A549 (cell line): ENCODE data around the gene GNAT3. TPM values are rescaled to one million over a fixed set of nuclear protein-coding genes. Genes with fewer than 3 reads are reported as not detected.

Experiments
- ATAC-seq, 2 experiments: fragments of 200-7000 bp in 1 of 2; fragments of >200 bp in 1 of 2; cut with Nextera tagmentation in 1 of 2; cut with Tn5 transposase in 1 of 2; 3 replicates each; pipeline versions ENCODE4 v1.8.0 to v1.9.1; 2018 to 2020; ENCODE audit warnings: mild to moderate bottlenecking in 1 of 2, moderate library complexity in 1 of 2
- CTCF ChIA-PET: fragments of 300-600 bp; sonication (Branson Sonifier 250); formaldehyde crosslinking; extraction: SDS; loops from one replicate; lab custom pipeline; 2021; ENCODE audit warnings: antibody characterized with exemption, inconsistent platforms; lab: Yijun Ruan, JAX
- POLR2A ChIA-PET: fragments of 350-600 bp; formaldehyde crosslinking; extraction: SDS; loops from one replicate; lab custom pipeline; 2021; ENCODE audit warnings: antibody characterized with exemption, inconsistent platforms; lab: Yijun Ruan, JAX
- DNase-seq, 2 experiments: peaks; one replicate each; pipeline versions ENCODE4 v3.0.0 to v3.0.0-alpha.2; 2011 to 2016; ENCODE audit warnings: low read depth in 1 of 2, low spot score in 1 of 2
- FAIRE-seq: peaks from 2 replicates; lab custom pipeline; 2011; peaks lifted over from hg19 to GRCh38; lab: Jason Lieb, UNC
- H3K27ac ChIP-seq, 2 experiments: fragments of >200 bp; sonication (Bioruptor Twin); formaldehyde crosslinking; 3 replicates each; pipeline ENCODE4 v1.5.1; 2016 to 2017
- H3K4me1 ChIP-seq: fragments of >200 bp; sonication (Bioruptor Twin); formaldehyde crosslinking; 3 replicates; pipeline ENCODE4 v1.6.1; 2016
- H3K4me2 ChIP-seq: fragments of >200 bp; sonication (Bioruptor Twin); formaldehyde crosslinking; 3 replicates; pipeline ENCODE4 v1.6.1; 2016
- H3K4me3 ChIP-seq: fragments of >200 bp; sonication (Bioruptor Twin); formaldehyde crosslinking; 3 replicates; pipeline ENCODE4 v1.5.1; 2016
- H3K9me3 ChIP-seq: fragments of >200 bp; sonication (Bioruptor Twin); formaldehyde crosslinking; 3 replicates; pipeline ENCODE4 v1.6.1; 2016
- BHLHE40 ChIP-seq: IDR thresholded peaks from 2 replicates; pipeline ENCODE4 v1.6.1; 2012; ENCODE audit warnings: low read depth, low read length, inconsistent platforms
- CBX8 ChIP-seq: fragments of 200-600 bp; sonication (generic); IDR thresholded peaks from 2 replicates; pipeline ENCODE4 v1.6.1; 2016
- CHD2 ChIP-seq: fragments of 150-350 bp; IDR thresholded peaks from 2 replicates; pipeline ENCODE4 v1.6.1; 2014; ENCODE audit warnings: low read length; ENCODE audit not compliant: partially characterized antibody
- FOSL2 ChIP-seq, 2 experiments: fragments of 450-650 bp in 1 of 2; fragments of >200 bp in 1 of 2; sonication (Bioruptor Twin) in 1 of 2; formaldehyde crosslinking; IDR thresholded peaks; 2 replicates each; pipeline versions ENCODE4 v1.5.0 to v1.6.1; 2016 to 2020; ENCODE audit warnings: mild to moderate bottlenecking in 1 of 2, moderate library complexity in 1 of 2
- FOXS1 ChIP-seq: fragments of 250-450 bp; sonication (Bioruptor Pico); IDR thresholded peaks from 2 replicates; pipeline ENCODE4 v1.5.0; 2020; ENCODE audit warnings: mild to moderate bottlenecking, moderate library complexity
- GATA3 ChIP-seq: IDR thresholded peaks from 2 replicates; pipeline ENCODE4 v1.6.1; 2012; ENCODE audit warnings: borderline replicate concordance
- HOXA7 ChIP-seq: fragments of 250-450 bp; sonication (Bioruptor Pico); IDR thresholded peaks from 2 replicates; pipeline ENCODE4 v1.5.0; 2020; ENCODE audit warnings: mild to moderate bottlenecking, moderate library complexity
- HOXB5 ChIP-seq: fragments of 250-450 bp; sonication (Bioruptor Pico); IDR thresholded peaks from 2 replicates; pipeline ENCODE4 v1.5.0; 2020; ENCODE audit warnings: mild to moderate bottlenecking, moderate library complexity
- JUN ChIP-seq, 2 experiments: fragments of >200 bp; sonication (Bioruptor Twin); formaldehyde crosslinking; IDR thresholded peaks; 2 replicates in 1 of 2; 3 replicates in 1 of 2; pipeline ENCODE4 v1.6.1; 2016 to 2017
- KDM1A ChIP-seq: fragments of 200-600 bp; sonication (generic); IDR thresholded peaks from 2 replicates; pipeline ENCODE4 v1.6.1; 2016; ENCODE audit warnings: low read depth, mild to moderate bottlenecking
- MAZ ChIP-seq: fragments of 150-350 bp; IDR thresholded peaks from 2 replicates; pipeline ENCODE4 v1.6.1; 2014; ENCODE audit warnings: antibody characterized with exemption, low read depth, low read length, borderline replicate concordance
- NFE2L2 ChIP-seq: fragments of 150-350 bp; conservative IDR thresholded peaks from 2 replicates; pipeline ENCODE4 v1.6.1; 2014; ENCODE audit warnings: low read length
- NPAS2 ChIP-seq: fragments of 250-450 bp; sonication (Bioruptor Pico); IDR thresholded peaks from 2 replicates; pipeline ENCODE4 v1.8.0; 2022; ENCODE audit warnings: mild to moderate bottlenecking, moderate library complexity, borderline replicate concordance
- POLR2AphosphoS2 ChIP-seq: conservative IDR thresholded peaks from 2 replicates; pipeline ENCODE4 v1.6.1; 2012; ENCODE audit warnings: low read length, improper control_type of control experiment, inconsistent platforms
- RCOR1 ChIP-seq: fragments of 150-350 bp; IDR thresholded peaks from 2 replicates; pipeline ENCODE4 v1.6.1; 2014; ENCODE audit warnings: antibody characterized with exemption, low read length, low read depth
- RFX5 ChIP-seq: fragments of 450-650 bp; IDR thresholded peaks from 2 replicates; pipeline ENCODE4 v1.7.1; 2014; ENCODE audit warnings: antibody characterized with exemption, mild to moderate bottlenecking, moderate library complexity
- RNF2 ChIP-seq: fragments of 200-600 bp; sonication (generic); IDR thresholded peaks from 2 replicates; pipeline ENCODE4 v1.6.1; 2016; ENCODE audit warnings: low read depth, mild to moderate bottlenecking, antibody characterized with exemption, moderate library complexity, borderline replicate concordance
- SREBF2 ChIP-seq: fragments of 450-650 bp; IDR thresholded peaks from 2 replicates; pipeline ENCODE4 v1.6.1; 2014; ENCODE audit warnings: mild to moderate bottlenecking, moderate library complexity
- TP53 ChIP-seq: fragments of 250-450 bp; sonication (Bioruptor Pico); IDR thresholded peaks from 2 replicates; pipeline ENCODE4 v1.5.0; 2021; ENCODE audit warnings: mild to moderate bottlenecking, moderate library complexity
- ZSCAN20 ChIP-seq: fragments of 250-450 bp; sonication (Bioruptor Pico); IDR thresholded peaks from 2 replicates; pipeline ENCODE4 v1.8.0; 2022; ENCODE audit warnings: mild to moderate bottlenecking, moderate library complexity
- WGBS: methylation state at CpG from one replicate; pipeline ENCODE4 v1.1.6; 2017; ENCODE audit errors: missing lambda C conversion rate; 5-methylcytosine and 5-hydroxymethylcytosine counted together
- polyA plus RNA-seq, 4 experiments: library from polyadenylated mRNA; depleted of rRNA in 3 of 4; stranded (reverse); fragments of >200 nt; fragmentation: RNase III in 1 of 4; extraction: RNeasy Plus Mini Kit Qiagen cat#74134 plus additional on column Dnase treatment in 1 of 4; gene quantifications; 2 replicates in 3 of 4; 3 replicates in 1 of 4; pipeline ENCODE4 v1.2.3, GENCODE V29; 2011 to 2017
- TF ChIP-seq, protein P1 (sequence below): IDR thresholded peaks from 2 replicates; pipeline ENCODE4 v1.6.1; 2012; ENCODE audit warnings: low read depth, borderline replicate concordance
- TF ChIP-seq, protein P2 (sequence below): fragments of >200 bp; sonication (Bioruptor Twin); formaldehyde crosslinking; IDR thresholded peaks from 2 replicates; pipeline ENCODE4 v1.6.1; 2016
- TF ChIP-seq, protein P3 (sequence below): IDR thresholded peaks from 2 replicates; pipeline ENCODE4 v1.6.1; 2012
- TF ChIP-seq, protein P4 (sequence below): fragments of 150-350 bp; IDR thresholded peaks from 2 replicates; pipeline ENCODE4 v1.6.1; 2014; ENCODE audit warnings: low read depth, mild to moderate bottlenecking, low read length

Gene GNAT3
- polyA plus RNA-seq, 2 of the 4 experiments (the other 2 are of a cell fraction) = not detected

DNA sequence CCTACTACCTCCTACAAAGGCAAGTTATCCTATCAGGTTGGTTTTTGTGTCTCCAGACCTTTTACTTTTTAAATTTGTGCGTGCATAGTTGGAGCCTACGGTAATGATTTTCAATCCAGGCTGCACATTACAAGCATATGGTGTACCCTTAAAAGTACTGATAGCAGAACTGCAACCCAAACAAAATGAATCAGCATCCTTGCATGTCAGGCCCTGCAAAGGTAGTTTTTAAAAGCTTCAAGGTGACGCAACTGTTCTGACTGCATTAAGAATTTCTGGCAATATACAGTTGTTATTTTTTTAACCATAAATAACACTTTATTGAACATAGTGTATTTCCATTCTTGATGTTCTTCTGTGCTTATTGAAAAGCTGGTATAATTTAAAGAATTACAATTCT, 28.9 kb downstream of the GNAT3 start:
- WGBS = 90% methylated on average over 3 of the region's 3 CpGs
- Histone ChIP-seq H3K4me2 (no peak overlapping the region), H3K4me3 (no peak overlapping the region), H3K4me1 (peaks cover 15% of the 10 kb centered on the region; the same call in 2 of the 3 replicates), H3K9me3 (no peaks in the 10 kb centered on the region), H3K27ac (no peak overlapping the region)
- ATAC-seq (no peak), FAIRE-seq (no peak), DNase-seq (no peak)
- no peak for TF ChIP-seq NPAS2
- POLR2A ChIA-PET = interaction anchor here (0.6 kb wide), 1 partner anchor 35 kb away, joined by 3 read pairs; no protein-coding TSS in a partner anchor
- CTCF ChIA-PET = no interaction called here

DNA sequence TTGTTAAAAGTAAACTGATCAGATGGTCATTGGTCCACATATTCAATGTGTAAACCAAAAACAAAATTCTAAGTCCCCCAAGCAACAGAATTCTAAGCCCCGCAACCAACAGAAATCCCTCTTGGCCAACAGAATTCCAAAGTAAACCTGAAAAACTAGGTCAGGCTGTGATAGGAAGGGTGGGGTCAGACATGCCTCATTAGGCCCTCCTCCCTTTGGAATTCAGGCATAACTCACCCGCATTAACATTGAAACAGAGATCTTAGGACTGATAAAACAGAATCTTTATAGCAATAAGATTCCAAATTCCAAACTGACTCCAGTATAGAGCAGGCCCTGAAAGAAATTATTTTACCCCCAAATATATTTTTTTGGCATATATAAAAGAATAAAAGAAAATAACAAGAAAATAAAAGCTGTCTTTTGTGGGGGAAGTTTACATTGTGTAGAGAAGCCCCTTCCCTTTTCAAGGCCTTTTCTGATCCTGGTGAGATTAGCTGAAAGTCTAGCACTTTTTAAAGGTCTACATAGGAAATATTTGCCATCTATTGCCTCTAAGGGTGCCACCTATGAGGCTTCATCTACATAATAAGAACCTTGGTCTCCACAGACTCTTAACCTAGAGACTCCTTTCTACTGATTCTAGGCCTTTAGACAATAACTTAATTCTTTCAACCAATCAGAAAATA, 30.5 kb downstream of the GNAT3 start:
- Histone ChIP-seq H3K4me2 (no peak overlapping the region), H3K9me3 (no peaks in the 10 kb centered on the region), H3K27ac (peak overlapping the region in 1 of 2 experiments; percentile 17; a peak in 1 of 6 replicates), H3K4me1 (peaks cover 24% of the 10 kb centered on the region; the same call in 2 of the 3 replicates), H3K4me3 (no peak overlapping the region)
- ChIA-PET CTCF (interaction anchor here (0.9 to 1.0 kb wide), 2 partner anchors 10 to 14 kb away, joined by 3 read pairs; no protein-coding TSS in a partner anchor), POLR2A (no interaction called here)
- ATAC-seq = peak in 1 of 2 experiments; percentile 48; a peak in 2 of 6 replicates
- TF ChIP-seq HOXB5 (CRISPR knock-in tag) = no peak
- TF ChIP-seq, protein P1, sequence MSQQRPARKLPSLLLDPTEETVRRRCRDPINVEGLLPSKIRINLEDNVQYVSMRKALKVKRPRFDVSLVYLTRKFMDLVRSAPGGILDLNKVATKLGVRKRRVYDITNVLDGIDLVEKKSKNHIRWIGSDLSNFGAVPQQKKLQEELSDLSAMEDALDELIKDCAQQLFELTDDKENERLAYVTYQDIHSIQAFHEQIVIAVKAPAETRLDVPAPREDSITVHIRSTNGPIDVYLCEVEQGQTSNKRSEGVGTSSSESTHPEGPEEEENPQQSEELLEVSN = no peak
- peak; percentile 34; the same call in 1 of the 2 replicates for TF ChIP-seq GATA3
- TF ChIP-seq, protein P2, sequence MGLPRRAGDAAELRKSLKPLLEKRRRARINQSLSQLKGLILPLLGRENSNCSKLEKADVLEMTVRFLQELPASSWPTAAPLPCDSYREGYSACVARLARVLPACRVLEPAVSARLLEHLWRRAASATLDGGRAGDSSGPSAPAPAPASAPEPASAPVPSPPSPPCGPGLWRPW = no peak
- no peak for TF ChIP-seq RCOR1
- 52% methylated on average over 2 of the region's 2 CpGs for WGBS
- no peak for FAIRE-seq
- DNase-seq = peak in 1 of 2 experiments; percentile 24

DNA sequence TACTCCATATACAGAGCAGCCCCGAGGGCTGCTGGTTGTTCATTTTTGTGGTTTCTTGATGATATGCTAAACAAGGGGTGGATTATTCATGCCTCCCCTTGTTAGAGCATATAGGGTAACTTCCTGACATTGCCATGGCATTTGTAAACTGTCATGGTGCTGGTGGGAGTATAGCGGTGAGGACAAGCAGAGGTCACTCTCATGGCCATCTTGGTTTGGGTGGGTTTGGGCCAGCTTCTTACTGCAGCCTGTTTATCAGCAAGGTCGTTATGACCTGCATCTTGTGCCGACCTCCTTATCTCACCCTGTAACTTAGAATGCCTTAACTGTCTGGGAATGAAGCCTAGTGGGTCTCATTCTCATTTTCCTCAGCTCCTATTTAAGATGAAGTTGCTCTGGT, 31.3 kb downstream of the GNAT3 start:
- H3K4me1 ChIP-seq = peaks cover 32% of the 10 kb centered on the region; the same call in 2 of the 3 replicates
- TF ChIP-seq HOXA7 (CRISPR knock-in tag) = no peak
- no peak for TF ChIP-seq FOSL2 (IDR thresholded peaks at IDR 0.05)
- TF ChIP-seq FOSL2 (CRISPR knock-in tag; IDR thresholded peaks at IDR 0.05) = no peak
- TF ChIP-seq, protein P3, sequence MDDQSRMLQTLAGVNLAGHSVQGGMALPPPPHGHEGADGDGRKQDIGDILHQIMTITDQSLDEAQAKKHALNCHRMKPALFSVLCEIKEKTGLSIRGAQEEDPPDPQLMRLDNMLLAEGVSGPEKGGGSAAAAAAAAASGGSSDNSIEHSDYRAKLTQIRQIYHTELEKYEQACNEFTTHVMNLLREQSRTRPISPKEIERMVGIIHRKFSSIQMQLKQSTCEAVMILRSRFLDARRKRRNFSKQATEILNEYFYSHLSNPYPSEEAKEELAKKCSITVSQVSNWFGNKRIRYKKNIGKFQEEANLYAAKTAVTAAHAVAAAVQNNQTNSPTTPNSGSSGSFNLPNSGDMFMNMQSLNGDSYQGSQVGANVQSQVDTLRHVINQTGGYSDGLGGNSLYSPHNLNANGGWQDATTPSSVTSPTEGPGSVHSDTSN = no peak
- TF ChIP-seq KDM1A = no peak
- TF ChIP-seq RNF2 = no peak
- TF ChIP-seq BHLHE40 = no peak
- no peak for TF ChIP-seq HOXB5 (CRISPR knock-in tag)
- no peak for TF ChIP-seq POLR2AphosphoS2
- no peak for TF ChIP-seq JUN (IDR thresholded peaks at IDR 0.05)
- no peak for TF ChIP-seq TP53 (CRISPR knock-in tag)
- no peak for TF ChIP-seq MAZ
- no peak for TF ChIP-seq NFE2L2
- no peak for TF ChIP-seq CHD2
- TF ChIP-seq, protein P4, sequence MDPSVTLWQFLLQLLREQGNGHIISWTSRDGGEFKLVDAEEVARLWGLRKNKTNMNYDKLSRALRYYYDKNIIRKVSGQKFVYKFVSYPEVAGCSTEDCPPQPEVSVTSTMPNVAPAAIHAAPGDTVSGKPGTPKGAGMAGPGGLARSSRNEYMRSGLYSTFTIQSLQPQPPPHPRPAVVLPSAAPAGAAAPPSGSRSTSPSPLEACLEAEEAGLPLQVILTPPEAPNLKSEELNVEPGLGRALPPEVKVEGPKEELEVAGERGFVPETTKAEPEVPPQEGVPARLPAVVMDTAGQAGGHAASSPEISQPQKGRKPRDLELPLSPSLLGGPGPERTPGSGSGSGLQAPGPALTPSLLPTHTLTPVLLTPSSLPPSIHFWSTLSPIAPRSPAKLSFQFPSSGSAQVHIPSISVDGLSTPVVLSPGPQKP = no peak
- TF ChIP-seq ZSCAN20 (CRISPR knock-in tag) = no peak
- no peak for TF ChIP-seq RFX5
- TF ChIP-seq SREBF2 = no peak
- TF ChIP-seq, protein P1 = no peak
- TF ChIP-seq FOXS1 (CRISPR knock-in tag) = no peak
- TF ChIP-seq CBX8 = no peak
- TF ChIP-seq, all 56 proteins: peak for 0
- Histone ChIP-seq H3K27ac (peak overlapping the region in 1 of 2 experiments; percentile 32; a peak in 1 of 6 replicates), H3K4me3 (no peak overlapping the region), H3K9me3 (no peaks in the 10 kb centered on the region), H3K4me2 (no peak overlapping the region)
- DNase-seq (no peak), FAIRE-seq (no peak), ATAC-seq (no peak)
- ChIA-PET CTCF (no interaction called here), POLR2A (no interaction called here)
- 70% methylated on average over 4 of the region's 4 CpGs for WGBS
